Left cardiac atrium (tissue), 4 donors: ENCODE results near the gene CCDC178. TPM values are rescaled to one million over a fixed set of nuclear protein-coding genes. Genes with fewer than 3 reads are reported as not detected.
"Not testable (repeated sequence)": the region's sequence is repeated elsewhere in the genome, so short reads cannot be mapped to it uniquely, and the experiment has no call there.

Source experiments
- ATAC-seq, 2 donors: fragments of 200-7000 bp; cut with Tn5 transposase; one replicate each; pipeline ENCODE4 v1.9.1; 2020; ENCODE audit warnings: mild to moderate bottlenecking in 2 of 2, moderate library complexity in 2 of 2
- DNase-seq: peaks from one replicate; pipeline ENCODE4 v3.0.0-alpha.2; 2020
- intact Hi-C, 2 donors: fragments of 100-400 bp; cut with DNase I; formaldehyde crosslinking; loops; one replicate each; pipeline versions ENCODE4 v1.14.1 to v1.15.1; 2022 to 2023
- total RNA-seq, 2 donors: library from RNA; stranded (reverse); fragmentation: NEBNext Ultra II Directional; extraction: Animal tissue kit (Norgen Biotek cat#: 25700); gene quantifications; one replicate each; pipeline ENCODE4 v1.2.1, GENCODE V29; 2021
- donor health status: DM: no; HTN: yes; CAD: no.
- donor health status: DM: no; HTN: yes; CAD: no; lungs with severe emphysema.
- donor health status: DM: yes; HTN: yes; CAD: no.
- donor health status: Dilated cardiomyopathy.

The CCDC178 gene
- total RNA-seq, 2 donors from 2014 or later = 0.89 to 1.4 TPM

GRCh38 chr18:33154049-33154448 lies 286.5 kb downstream of the CCDC178 start:
- ATAC-seq (no peak), DNase-seq (no peak)
- intact Hi-C loops = no loop called here

GRCh38 chr18:33152376-33152775 lies 288.1 kb downstream of the CCDC178 start:
- ATAC-seq = no peak
- DNase-seq = no peak
- intact Hi-C loops = no loop called here

GRCh38 chr18:33147811-33148210 lies 292.7 kb downstream of the CCDC178 start:
- ATAC-seq, intact Hi-C loops: not testable (repeated sequence)

GRCh38 chr18:33146014-33146413 lies 294.5 kb downstream of the CCDC178 start:
- ATAC-seq = no peak
- intact Hi-C loops = no loop called here
- no peak for DNase-seq

More at GRCh38 chr18:33147811-33148210, 292.7 kb downstream of the CCDC178 start:
- not testable (repeated sequence) for DNase-seq

- no peak for ATAC-seq
- intact Hi-C loops = no loop called here
- DNase-seq = no peak
Observed at GRCh38 chr18:33135951-33136660, 304.4 kb downstream of the CCDC178 start.

- intact Hi-C loops = no loop called here
- no peak for ATAC-seq
- DNase-seq = no peak
Observed at GRCh38 chr18:33132657-33133056, 307.9 kb downstream of the CCDC178 start.

GRCh38 chr18:33128581-33128980 lies 311.9 kb downstream of the CCDC178 start:
- DNase-seq (no peak), ATAC-seq (no peak)
- intact Hi-C loops = no loop called here

GRCh38 chr18:33123862-33124518 lies 316.5 kb downstream of the CCDC178 start:
- no peak for DNase-seq
- no peak for ATAC-seq
- intact Hi-C loops = no loop called here

GRCh38 chr18:33116376-33116775 lies 324.1 kb downstream of the CCDC178 start:
- no peak for ATAC-seq
- DNase-seq = no peak
- intact Hi-C loops = no loop called here

- no peak for DNase-seq
- intact Hi-C loops = no loop called here
- no peak for ATAC-seq
Observed at GRCh38 chr18:33115917-33116316, 324.6 kb downstream of the CCDC178 start.

- ATAC-seq (no peak), DNase-seq (no peak)
- intact Hi-C loops = no loop called here
Observed at GRCh38 chr18:33115476-33115875, 325.0 kb downstream of the CCDC178 start.

GRCh38 chr18:33114749-33115148 lies 325.8 kb downstream of the CCDC178 start:
- no peak for ATAC-seq
- intact Hi-C loops = no loop called here
- DNase-seq = no peak

GRCh38 chr18:33113416-33113815 lies 327.1 kb downstream of the CCDC178 start:
- intact Hi-C loops = no loop called here
- DNase-seq = no peak
- ATAC-seq = no peak

GRCh38 chr18:33107511-33107910 lies 333.0 kb downstream of the CCDC178 start:
- DNase-seq = no peak
- intact Hi-C loops = no loop called here
- no peak for ATAC-seq

GRCh38 chr18:33101316-33101715 lies 339.2 kb downstream of the CCDC178 start:
- intact Hi-C loops = no loop called here
- DNase-seq (no peak), ATAC-seq (no peak)

- intact Hi-C loops = no loop called here
- DNase-seq (no peak), ATAC-seq (no peak)
Observed at GRCh38 chr18:33099626-33100025, 340.9 kb downstream of the CCDC178 start.

- intact Hi-C loops = no loop called here
- DNase-seq = no peak
- ATAC-seq = no peak
Observed at GRCh38 chr18:33097126-33097525, 343.4 kb downstream of the CCDC178 start.

- ATAC-seq = no peak
- no peak for DNase-seq
- intact Hi-C loops = no loop called here
Observed at GRCh38 chr18:33090461-33090860, 350.1 kb downstream of the CCDC178 start.

- intact Hi-C loops = no loop called here
- ATAC-seq (no peak), DNase-seq (no peak)
Observed at GRCh38 chr18:33076601-33077000, 363.9 kb downstream of the CCDC178 start.

GRCh38 chr18:33074125-33074524 lies 366.4 kb downstream of the CCDC178 start:
- ATAC-seq = no peak
- intact Hi-C loops = no loop called here
- no peak for DNase-seq

- ATAC-seq (no peak), DNase-seq (no peak)
- intact Hi-C loops = no loop called here
Observed at GRCh38 chr18:33062834-33063364, 377.6 kb downstream of the CCDC178 start.
